ENCODE results near the gene PSG1. TPM values are rescaled to one million over a fixed set of nuclear protein-coding genes. Genes with fewer than 3 reads are reported as not detected.
"Not testable (repeated sequence)": the region's sequence is repeated elsewhere in the genome, so short reads cannot be mapped to it uniquely, and the experiment has no call there.

Gene PSG1
- total RNA-seq, 1 donor, result not detected

- no peak for DNase-seq (ENCODE audit: low read depth in 2 of 3, low spot score in 2 of 3)
Measured at GRCh38 chr19:42831221-42832019, 48.1 kb downstream of the PSG1 start.

DNA sequence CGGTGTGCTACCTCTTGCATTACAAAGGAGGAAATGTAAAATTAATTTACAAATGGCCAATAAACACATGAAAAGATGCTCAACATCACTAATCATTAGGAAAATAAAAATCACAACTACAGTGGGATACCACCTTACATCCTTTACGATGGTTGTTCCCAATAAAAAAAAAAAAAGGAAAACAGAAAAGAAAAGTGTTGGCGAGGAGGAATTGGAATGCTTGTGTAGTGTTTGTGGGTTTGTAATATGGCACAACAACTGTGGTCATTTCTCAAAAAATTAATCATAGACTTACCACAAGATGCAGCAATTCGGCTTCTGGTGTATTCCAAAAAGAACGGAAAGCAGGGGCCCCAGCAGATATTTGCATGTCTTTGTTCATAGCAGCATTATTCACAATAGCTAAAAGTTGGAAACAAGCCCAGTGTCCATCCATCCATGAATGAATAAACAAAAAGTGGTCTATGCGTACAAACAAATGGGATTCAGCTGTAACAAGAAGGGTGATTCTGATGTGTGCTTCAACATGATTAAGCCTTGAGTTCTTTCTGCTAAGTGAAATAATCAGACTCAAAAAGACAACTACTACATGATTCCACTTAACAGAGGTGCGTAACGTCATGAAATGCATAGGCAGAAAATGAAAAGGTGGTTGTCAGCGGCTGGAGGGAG, 58.1 kb downstream of the PSG1 start:
- not testable (repeated sequence) for DNase-seq (ENCODE audit: low read depth in 2 of 3, low spot score in 2 of 3)

- not testable (repeated sequence) for DNase-seq (ENCODE audit: low read depth in 2 of 3, low spot score in 2 of 3)
Measured at GRCh38 chr19:42819960-42820650, 59.4 kb downstream of the PSG1 start.

GRCh38 chr19:42816894-42817293, 62.6 kb downstream of the PSG1 start:
- DNase-seq (ENCODE audit: low read depth in 2 of 3, low spot score in 2 of 3), result no peak

Other genes with a start within 250 kb of the PSG1 start
- gene PSG3, start 139.2 kb downstream of the PSG1 start, total RNA-seq, result not detected
- not detected for gene PSG8, start 114.0 kb downstream of the PSG1 start, total RNA-seq
- gene PSG6, start 38.2 kb upstream of the PSG1 start, total RNA-seq, result not detected
- not detected for gene PSG7, start 57.5 kb upstream of the PSG1 start, total RNA-seq
- gene PSG11, start 146.8 kb upstream of the PSG1 start, total RNA-seq, result not detected
- not detected for gene PSG2, start 203.0 kb upstream of the PSG1 start, total RNA-seq